OCI-LY1 (cell line): ENCODE data around the gene SDK2.

Experiments
- EZH2 ChIP-seq: fragments of 200-600 bp; sonication (generic), shearing (Covaris generic); IDR thresholded peaks from 2 replicates; pipeline ENCODE4 v1.8.0; 2017; ENCODE audit warnings: borderline replicate concordance, mixed run types, mild to moderate bottlenecking, antibody characterized with exemption, low read length, moderate library complexity, mixed read lengths
- TF ChIP-seq, protein P1 (sequence below): fragments of 200-600 bp; sonication (generic), shearing (Covaris generic); IDR thresholded peaks from 2 replicates; pipeline ENCODE4 v1.5.1; 2017; ENCODE audit warnings: mild to moderate bottlenecking, antibody characterized with exemption, low read length, moderate library complexity, mixed read lengths

DNA sequence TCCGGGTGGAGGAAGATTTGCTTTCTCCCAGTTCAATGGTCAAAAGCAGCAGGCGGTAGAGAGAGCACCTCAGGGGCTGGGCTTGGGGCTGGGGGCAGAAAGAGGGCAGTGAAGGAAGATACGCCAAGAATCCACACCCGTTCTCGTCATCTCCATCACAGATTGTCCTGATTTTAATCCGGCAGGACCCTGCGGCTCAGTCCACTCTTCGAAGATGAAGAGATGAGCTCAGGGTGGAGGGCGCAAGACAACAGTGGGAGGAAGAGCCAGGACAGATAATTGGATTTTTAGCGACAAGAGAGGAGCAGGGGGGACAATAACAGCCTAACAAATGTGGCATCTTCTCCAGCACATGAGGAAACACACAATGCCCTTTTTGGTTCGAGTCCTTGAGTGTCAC is 165.9 kb downstream of the SDK2 start:
- TF ChIP-seq, protein P1, sequence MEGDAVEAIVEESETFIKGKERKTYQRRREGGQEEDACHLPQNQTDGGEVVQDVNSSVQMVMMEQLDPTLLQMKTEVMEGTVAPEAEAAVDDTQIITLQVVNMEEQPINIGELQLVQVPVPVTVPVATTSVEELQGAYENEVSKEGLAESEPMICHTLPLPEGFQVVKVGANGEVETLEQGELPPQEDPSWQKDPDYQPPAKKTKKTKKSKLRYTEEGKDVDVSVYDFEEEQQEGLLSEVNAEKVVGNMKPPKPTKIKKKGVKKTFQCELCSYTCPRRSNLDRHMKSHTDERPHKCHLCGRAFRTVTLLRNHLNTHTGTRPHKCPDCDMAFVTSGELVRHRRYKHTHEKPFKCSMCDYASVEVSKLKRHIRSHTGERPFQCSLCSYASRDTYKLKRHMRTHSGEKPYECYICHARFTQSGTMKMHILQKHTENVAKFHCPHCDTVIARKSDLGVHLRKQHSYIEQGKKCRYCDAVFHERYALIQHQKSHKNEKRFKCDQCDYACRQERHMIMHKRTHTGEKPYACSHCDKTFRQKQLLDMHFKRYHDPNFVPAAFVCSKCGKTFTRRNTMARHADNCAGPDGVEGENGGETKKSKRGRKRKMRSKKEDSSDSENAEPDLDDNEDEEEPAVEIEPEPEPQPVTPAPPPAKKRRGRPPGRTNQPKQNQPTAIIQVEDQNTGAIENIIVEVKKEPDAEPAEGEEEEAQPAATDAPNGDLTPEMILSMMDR, result no peak
- no peak for TF ChIP-seq EZH2
